Stimulated activated CD8-positive, alpha-beta memory T cell treated with anti-CD3 and anti-CD28 coated beads, Interleukin-15, amount 100 ng/mL, for 24 hours (primary cell): ENCODE results near the gene SLC35E3.
"Not testable (repeated sequence)": the region's sequence is repeated elsewhere in the genome, so short reads cannot be mapped to it uniquely, and the experiment has no call there.

ENCODE experiments used
- DNase-seq: peaks from one replicate; pipeline ENCODE4 v3.0.0-alpha.2; 2020; ENCODE audit warnings: low read depth

Gene SLC35E3

DNA sequence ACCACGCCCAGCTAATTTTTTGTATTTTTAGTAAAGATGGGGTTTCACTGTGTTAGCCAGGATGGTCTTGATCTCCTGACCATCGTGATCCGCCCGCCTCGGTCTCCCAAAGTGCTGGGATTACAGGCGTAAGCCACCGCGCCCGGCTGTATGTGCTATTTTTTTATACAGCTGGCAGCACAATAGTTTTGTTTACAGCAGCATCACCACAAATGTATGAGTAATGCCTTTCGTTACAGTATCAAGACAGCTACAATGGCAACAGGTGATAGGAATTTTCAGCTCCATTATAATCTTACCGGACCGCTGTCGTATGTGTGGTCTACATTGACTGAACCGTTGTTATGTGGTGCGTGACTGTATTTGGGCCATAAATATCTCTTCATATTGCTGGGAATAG is 50.4 kb downstream of the SLC35E3 start:
- no peak for DNase-seq

GRCh38 chr12:68798882-68799234 is 52.9 kb downstream of the SLC35E3 start:
- no peak for DNase-seq

DNA sequence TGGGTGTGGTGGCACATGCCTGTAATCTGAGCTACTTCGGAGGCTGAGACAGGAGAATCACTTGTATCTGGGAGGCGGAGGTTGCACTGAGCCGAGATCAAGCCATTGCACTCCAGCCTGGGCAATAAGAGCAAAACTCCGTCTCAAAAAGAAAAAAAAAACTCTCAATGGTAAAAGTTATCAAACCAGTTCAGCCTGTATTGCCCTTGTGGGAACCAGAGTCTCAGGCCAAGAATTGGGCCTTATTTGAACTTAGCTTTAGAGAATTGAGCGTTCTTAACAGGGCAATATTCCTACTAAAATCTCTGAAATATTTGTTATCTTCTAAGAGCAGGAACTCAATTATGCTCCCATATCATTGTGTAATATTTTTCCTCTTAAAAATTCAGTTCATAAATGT is 54.3 kb downstream of the SLC35E3 start:
- no peak for DNase-seq

GRCh38 chr12:68801124-68801523 is 55.1 kb downstream of the SLC35E3 start:
- DNase-seq = not testable (repeated sequence)

DNA sequence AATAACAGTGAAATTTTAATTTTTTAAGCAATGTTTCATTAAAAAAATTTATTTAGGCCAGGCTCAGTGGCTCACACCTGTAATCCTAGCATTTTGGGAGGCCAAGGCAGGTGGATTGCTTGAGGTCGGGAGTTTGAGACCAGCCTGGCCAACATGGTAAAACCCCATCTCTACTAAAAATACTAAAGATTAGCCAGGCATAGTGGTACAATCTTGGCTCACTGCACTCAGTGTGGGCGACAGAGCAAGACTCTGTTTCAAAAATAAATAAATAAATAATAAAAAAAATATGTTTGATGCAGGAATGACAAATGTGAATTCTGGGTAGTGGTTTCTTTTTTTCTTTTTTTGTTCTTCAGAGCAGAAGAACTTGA is 56.4 kb downstream of the SLC35E3 start:
- DNase-seq = not testable (repeated sequence)

DNA sequence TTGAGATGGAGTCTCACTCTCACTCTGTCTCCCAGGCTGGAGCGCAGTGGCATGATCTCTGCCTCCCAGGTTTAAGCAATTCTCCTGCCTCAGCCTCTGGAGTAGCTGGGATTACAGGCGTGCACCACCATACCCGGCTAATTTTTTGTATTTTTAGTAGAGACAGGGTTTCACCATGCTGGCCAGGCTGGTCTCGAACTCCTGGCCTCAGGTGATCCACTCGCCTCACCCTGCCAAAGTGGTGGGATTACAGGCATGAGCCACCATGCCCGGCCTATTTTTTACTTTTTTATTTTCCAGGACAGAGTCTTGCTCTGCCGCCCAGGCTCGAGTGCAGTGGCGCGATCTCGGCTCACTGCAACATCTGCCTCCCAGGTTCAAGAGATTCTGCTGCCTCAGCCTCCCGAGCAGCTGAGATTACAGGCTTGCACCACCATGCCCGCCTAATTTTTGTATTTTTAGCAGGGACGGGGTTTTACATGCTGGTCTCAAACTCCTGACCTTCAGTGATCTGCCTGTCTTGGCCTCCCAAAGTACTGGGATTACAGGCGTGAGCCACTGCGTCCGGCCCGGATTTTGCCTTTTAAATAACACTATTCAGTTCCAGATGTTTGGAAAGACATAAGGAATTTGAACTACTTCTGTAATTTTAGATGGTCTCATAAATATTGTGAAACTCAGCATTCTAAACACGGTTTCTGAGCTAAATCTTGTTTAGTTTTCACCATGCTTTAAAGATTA is 57.1 kb downstream of the SLC35E3 start:
- not testable (repeated sequence) for DNase-seq

DNA sequence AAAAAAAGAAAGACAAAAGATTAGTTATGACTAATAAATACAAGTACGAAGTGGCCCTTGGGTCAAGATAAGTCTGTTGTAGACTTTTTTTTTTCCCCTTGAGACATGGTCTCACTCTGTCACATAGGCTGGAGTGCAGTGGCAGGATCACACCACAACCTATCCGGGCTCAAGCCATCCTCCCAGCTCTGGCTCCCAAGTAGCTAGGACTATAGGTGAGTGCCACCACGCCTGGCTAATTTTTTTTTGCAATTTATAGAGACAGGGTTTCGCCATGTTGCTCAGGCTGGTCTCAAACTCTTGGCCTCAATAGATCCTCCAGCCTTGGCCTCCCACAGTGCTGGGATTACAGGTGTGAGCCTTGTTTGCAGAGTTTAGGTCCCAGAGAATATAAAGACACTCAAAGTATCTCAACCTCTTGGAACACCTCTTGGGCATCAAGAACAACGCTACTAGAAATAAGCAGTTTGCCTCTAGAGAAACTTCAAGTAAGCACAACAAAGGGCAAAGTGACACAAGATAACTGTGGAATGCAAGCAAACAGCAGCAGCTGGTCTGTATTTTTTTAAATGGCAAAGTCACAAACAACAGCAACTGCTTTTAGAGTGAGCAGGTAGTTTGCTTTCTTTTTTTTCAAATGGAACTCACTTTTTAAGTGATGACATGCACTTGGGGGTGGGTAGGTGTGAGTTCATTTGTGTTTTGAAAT is 58.1 kb downstream of the SLC35E3 start:
- no peak for DNase-seq

DNA sequence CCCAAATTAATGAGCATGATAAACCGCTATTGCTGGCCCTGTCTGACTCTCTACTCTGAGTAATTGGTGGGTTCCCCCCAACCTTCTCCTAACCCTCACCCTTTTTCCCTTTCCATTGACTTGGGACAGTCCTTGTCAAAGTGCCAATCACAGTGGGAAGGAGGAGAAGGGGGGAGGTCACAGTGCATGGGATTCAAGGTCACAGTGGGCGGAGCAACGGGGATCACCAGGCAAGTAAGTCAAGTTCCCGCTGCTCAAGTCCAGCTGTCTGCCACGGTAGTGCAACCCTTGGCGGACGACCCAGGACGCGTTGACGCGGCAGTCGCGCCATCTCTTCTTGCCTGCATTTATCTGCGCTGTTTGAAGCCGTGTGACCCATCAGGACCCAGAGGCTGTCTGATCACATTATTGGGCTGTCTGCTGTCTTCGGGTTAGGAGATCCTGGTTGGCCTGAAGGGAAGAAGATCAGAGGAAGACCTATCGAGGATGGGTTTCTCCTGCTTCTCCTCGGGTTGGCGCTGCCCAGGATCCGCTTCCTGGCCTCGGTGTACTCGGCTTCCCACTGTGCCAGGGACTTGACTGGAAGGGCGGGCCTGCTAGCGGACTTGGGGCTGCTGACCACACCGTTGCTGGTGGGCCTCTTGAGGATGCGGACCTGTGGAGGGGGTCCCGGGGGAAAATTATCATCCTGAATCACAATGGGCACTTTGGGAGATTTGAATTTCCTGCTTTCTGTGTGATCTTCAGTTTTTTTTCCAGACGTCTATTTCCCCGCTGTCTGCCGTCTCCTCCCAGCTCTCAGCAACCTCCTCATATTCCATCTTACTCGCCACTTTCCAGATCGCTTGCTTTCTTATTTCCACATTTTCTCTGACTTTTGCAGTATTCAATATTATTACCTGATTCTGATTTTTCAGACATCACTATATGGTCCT is 58.9 kb downstream of the SLC35E3 start:
- no peak for DNase-seq

- no peak for DNase-seq
Observed at GRCh38 chr12:68805592-68806120, 59.7 kb downstream of the SLC35E3 start.

DNA sequence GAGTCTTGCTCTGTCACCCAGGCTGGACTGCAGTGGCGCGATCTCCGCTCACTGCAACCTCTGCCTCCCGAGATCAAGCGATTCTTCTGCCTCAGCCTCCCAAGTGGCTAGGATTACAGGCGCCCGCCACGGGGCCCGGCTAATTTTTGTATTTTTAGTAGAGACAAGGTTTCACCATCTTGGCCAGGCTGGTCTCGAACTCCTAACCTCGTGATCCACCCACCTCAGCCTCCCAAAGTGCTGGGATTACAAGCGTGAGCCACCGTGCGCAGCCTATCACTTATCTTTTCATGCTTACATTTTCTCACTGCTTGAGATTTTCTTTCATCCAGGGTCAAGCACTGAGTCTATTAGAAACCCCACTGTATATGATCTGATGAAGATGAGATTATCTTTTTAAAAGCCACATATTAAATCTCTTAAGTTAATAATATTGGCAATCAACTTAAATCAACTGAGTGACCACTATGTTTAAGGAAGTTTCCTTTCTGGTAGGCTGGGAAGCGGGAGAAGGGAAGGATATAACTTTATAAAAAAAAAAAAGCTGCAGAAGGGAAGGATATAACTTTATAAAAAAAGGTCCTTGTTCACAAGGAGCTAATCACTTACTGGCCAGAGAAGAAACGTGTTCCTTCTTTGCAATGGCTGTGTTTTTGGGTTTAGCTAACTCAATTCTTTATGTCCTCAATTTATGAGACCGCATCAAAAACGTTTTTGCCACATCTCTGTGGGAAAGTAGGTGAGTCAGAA is 60.7 kb downstream of the SLC35E3 start:
- DNase-seq = no peak

- not testable (repeated sequence) for DNase-seq
Observed at GRCh38 chr12:68807274-68807575, 61.2 kb downstream of the SLC35E3 start.

GRCh38 chr12:68807576-68808387 is 61.8 kb downstream of the SLC35E3 start, which contains the start of gene MDM2:
MDM2 (plus strand) TSS chr12:68808177; CDS start chr12:68808478, 301 bp downstream.
- DNase-seq = peak; percentile 94

DNA sequence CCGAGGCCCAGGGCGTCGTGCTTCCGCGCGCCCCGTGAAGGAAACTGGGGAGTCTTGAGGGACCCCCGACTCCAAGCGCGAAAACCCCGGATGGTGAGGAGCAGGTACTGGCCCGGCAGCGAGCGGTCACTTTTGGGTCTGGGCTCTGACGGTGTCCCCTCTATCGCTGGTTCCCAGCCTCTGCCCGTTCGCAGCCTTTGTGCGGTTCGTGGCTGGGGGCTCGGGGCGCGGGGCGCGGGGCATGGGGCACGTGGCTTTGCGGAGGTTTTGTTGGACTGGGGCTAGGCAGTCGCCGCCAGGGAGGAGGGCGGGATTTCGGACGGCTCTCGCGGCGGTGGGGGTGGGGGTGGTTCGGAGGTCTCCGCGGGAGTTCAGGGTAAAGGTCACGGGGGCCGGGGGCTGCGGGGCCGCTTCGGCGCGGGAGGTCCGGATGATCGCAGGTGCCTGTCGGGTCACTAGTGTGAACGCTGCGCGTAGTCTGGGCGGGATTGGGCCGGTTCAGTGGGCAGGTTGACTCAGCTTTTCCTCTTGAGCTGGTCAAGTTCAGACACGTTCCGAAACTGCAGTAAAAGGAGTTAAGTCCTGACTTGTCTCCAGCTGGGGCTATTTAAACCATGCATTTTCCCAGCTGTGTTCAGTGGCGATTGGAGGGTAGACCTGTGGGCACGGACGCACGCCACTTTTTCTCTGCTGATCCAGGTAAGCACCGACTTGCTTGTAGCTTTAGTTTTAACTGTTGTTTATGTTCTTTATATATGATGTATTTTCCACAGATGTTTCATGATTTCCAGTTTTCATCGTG is 62.6 kb downstream of the SLC35E3 start:
- peak; percentile 26 for DNase-seq

DNA sequence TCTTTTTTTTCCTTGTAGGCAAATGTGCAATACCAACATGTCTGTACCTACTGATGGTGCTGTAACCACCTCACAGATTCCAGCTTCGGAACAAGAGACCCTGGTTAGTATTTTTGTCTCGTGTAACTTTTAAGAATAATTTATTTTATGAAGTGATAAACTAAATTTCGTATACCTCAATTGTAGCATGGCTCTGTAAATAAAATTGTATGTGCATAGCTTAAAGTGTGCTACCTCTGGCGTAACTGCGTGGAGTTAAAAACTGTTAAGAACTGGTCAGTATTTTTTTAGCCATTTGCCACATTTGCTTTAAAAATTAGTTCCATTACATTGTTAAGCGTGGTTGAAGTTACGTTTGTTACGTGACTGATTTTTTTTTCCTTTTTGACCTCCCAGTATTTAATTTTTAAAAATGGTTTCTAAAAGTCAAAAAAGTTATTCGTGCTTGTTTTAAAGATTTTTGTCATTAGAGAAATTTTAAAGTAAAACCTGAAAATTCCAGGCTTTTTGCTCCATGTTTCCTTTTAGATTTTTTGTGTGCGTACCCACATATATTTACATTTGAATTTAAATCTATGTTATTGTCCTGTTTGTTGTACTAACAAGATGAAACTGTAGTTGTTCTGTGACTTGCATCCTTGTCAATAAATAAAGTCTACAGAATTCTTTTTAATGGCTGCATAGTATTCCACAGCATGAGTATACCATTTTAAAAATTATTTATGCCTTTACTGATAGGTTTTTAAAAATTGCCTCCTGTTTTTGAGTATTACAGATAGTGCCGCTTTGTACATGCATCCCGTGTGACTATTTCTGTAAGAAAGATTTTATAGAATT is 63.4 kb downstream of the SLC35E3 start:
- DNase-seq = no peak

DNA sequence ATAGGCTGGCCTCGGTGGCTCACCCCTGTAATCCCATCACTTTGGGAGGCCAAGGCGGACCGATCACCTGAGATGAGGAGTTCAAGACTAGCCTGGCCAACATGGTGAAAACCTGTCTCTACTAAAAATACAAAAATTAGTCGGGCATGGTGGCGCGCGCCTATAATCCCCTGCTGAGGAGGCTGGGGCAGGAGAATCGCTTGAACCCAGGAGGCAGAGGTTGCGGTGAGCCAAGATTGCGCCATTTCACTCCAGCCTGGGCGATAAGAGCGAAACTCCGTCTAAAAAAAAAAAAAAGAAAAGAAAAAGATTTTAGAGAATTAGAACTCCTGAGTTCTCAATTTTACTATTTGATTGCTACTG is 64.0 kb downstream of the SLC35E3 start:
- not testable (repeated sequence) for DNase-seq

GRCh38 chr12:68811573-68811972 is 65.6 kb downstream of the SLC35E3 start:
- DNase-seq = not testable (repeated sequence)

- DNase-seq = no peak
Observed at GRCh38 chr12:68812553-68813241, 66.7 kb downstream of the SLC35E3 start.

DNA sequence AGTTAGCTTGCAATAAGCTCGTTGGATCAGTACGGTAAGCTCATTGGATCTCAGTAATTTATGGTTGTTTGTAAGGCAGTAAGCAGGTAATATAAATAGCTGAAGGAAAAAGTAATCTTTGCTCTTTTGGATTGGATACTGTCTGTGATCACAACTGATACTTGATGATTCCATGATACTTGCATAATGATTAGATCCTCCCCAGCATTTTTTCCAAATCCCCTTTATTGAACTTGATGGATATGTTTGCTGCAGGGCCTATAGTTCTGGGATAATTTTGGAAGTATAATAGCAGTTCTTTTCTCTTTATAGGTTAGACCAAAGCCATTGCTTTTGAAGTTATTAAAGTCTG is 67.2 kb downstream of the SLC35E3 start:
- DNase-seq = no peak
